H1 (cell line): ENCODE data around the gene ARHGAP42. TPM values are rescaled to one million over a fixed set of nuclear protein-coding genes. Genes with fewer than 3 reads are reported as not detected.

Experiments used
- CTCF ChIA-PET: fragments of 300-600 bp; sonication (Branson Sonifier 250); formaldehyde crosslinking; loops from one replicate; lab custom pipeline; 2021; ENCODE audit not compliant: partially characterized antibody; lab: Charles Lee
- POLR2A ChIA-PET: fragments of 300-600 bp; sonication (Branson Sonifier 250); formaldehyde crosslinking; loops from one replicate; lab custom pipeline; 2021; ENCODE audit warnings: inconsistent platforms; ENCODE audit not compliant: partially characterized antibody; lab: Charles Lee
- DNase-seq, 2 experiments: peaks; one replicate each; pipeline versions ENCODE4 v3.0.0 to v3.0.0-alpha.2; 2010 to 2022; ENCODE audit warnings: low spot score in 2 of 2, low read depth in 1 of 2, mixed read lengths in 1 of 2
- FAIRE-seq: peaks from 2 replicates; lab custom pipeline; 2011; peaks lifted over from hg19 to GRCh38; lab: Jason Lieb, UNC
- H2AFZ ChIP-seq: 2 replicates; pipeline ENCODE4 v1.8.1; 2012; ENCODE audit warnings: low read length, inconsistent platforms
- H2AK5ac ChIP-seq: 2 replicates; pipeline ENCODE4 v1.6.1; 2013; ENCODE audit warnings: low read depth, low read length
- H2BK120ac ChIP-seq: replicated peaks from 2 replicates; pipeline ENCODE3; 2013; ENCODE audit warnings: low read depth, low read length, inconsistent platforms
- H2BK12ac ChIP-seq: 2 replicates; pipeline ENCODE4 v1.6.1; 2013; ENCODE audit warnings: low read depth, low read length
- H2BK15ac ChIP-seq: 2 replicates; pipeline ENCODE4 v1.6.1; 2013; ENCODE audit warnings: low read length
- H2BK20ac ChIP-seq: 2 replicates; pipeline ENCODE4 v1.6.1; 2013; ENCODE audit warnings: low read length
- H2BK5ac ChIP-seq: 2 replicates; pipeline ENCODE4 v1.6.1; 2013; ENCODE audit warnings: low read depth, low read length
- H3K14ac ChIP-seq: 2 replicates; pipeline ENCODE4 v1.6.1; 2013; ENCODE audit warnings: inconsistent platforms; ENCODE audit not compliant: insufficient read length
- H3K18ac ChIP-seq: 2 replicates; pipeline ENCODE4 v1.6.1; 2013; ENCODE audit warnings: low read length; ENCODE audit errors: extremely low read depth
- H3K23ac ChIP-seq: 2 replicates; pipeline ENCODE4 v1.6.1; 2013; ENCODE audit warnings: inconsistent platforms; ENCODE audit not compliant: insufficient read length
- H3K23me2 ChIP-seq: 2 replicates; pipeline ENCODE4 v1.6.1; 2013; ENCODE audit warnings: low read depth, low read length
- H3K27ac ChIP-seq: 2 replicates; pipeline ENCODE4 v1.6.1; 2011; ENCODE audit warnings: low read depth, low read length, inconsistent platforms
- H3K27me3 ChIP-seq, 4 experiments: replicated peaks in 1 of 4; 1 replicate in 1 of 4; 2 replicates in 3 of 4; pipeline versions ENCODE4 v1.6.1 to v1.8.1; 2011 to 2013; ENCODE audit warnings: low read length in 3 of 4, mild to moderate bottlenecking in 3 of 4, inconsistent platforms in 2 of 4, mixed read lengths in 2 of 4, moderate library complexity in 1 of 4; ENCODE audit not compliant: control insufficient read depth in 3 of 4, insufficient read depth in 3 of 4; ENCODE audit errors: extremely low read depth in 1 of 4
- H3K36me3 ChIP-seq, 4 experiments: 2 replicates each; pipeline versions ENCODE4 v1.6.1 to v1.8.1; 2011 to 2013; ENCODE audit warnings: mild to moderate bottlenecking in 4 of 4, low read length in 3 of 4, moderate library complexity in 2 of 4, control low read depth in 1 of 4, inconsistent platforms in 1 of 4; ENCODE audit not compliant: insufficient read depth in 4 of 4, control insufficient read depth in 2 of 4
- H3K4ac ChIP-seq: replicated peaks from 2 replicates; pipeline ENCODE3; 2013; ENCODE audit warnings: low read length, low read depth, mixed read lengths, inconsistent platforms; ENCODE audit not compliant: insufficient read length
- H3K4me1 ChIP-seq, 4 experiments: replicated peaks in 1 of 4; 1 replicate in 1 of 4; 2 replicates in 3 of 4; pipeline versions ENCODE4 v1.6.1 to v1.8.1; 2011 to 2013; ENCODE audit warnings: low read length in 3 of 4, inconsistent platforms in 2 of 4, mixed read lengths in 1 of 4; ENCODE audit not compliant: insufficient read depth in 4 of 4, control insufficient read depth in 3 of 4
- H3K4me2 ChIP-seq, 2 experiments: 2 replicates each; pipeline versions ENCODE4 v1.6.1 to v1.8.1; 2011 to 2013; ENCODE audit warnings: low read depth in 2 of 2, low read length in 2 of 2, control low read depth in 1 of 2, inconsistent platforms in 1 of 2, mild to moderate bottlenecking in 1 of 2; ENCODE audit not compliant: insufficient read depth in 1 of 2
- H3K4me3 ChIP-seq, 4 experiments: fragments of 200-600, 300-600 bp in 1 of 4; sonication (generic), shearing (Covaris generic), sonication (Bioruptor Twin) in 1 of 4; 2 replicates each; pipeline versions ENCODE4 v1.5.1 to v1.8.1; 2011 to 2016; ENCODE audit warnings: low read length in 4 of 4, low read depth in 3 of 4, control low read depth in 2 of 4, inconsistent platforms in 2 of 4, mild to moderate bottlenecking in 2 of 4, mixed read lengths in 1 of 4, moderate library complexity in 1 of 4; ENCODE audit not compliant: insufficient read depth in 2 of 4; ENCODE audit errors: extremely low read depth in 1 of 4
- H3K56ac ChIP-seq: replicated peaks from 2 replicates; pipeline ENCODE3; 2013; ENCODE audit warnings: low read depth, mild to moderate bottlenecking, mixed read lengths, low read length, inconsistent platforms; ENCODE audit not compliant: insufficient read length
- H3K79me1 ChIP-seq: 2 replicates; pipeline ENCODE4 v1.6.1; 2013; ENCODE audit warnings: low read depth, low read length, control low read depth
- H3K79me2 ChIP-seq, 2 experiments: 2 replicates each; pipeline versions ENCODE4 v1.6.1 to v1.8.1; 2012 to 2013; ENCODE audit warnings: low read length in 2 of 2, mild to moderate bottlenecking in 2 of 2, inconsistent platforms in 1 of 2; ENCODE audit not compliant: insufficient read depth in 2 of 2, control insufficient read depth in 1 of 2
- H3K9ac ChIP-seq, 4 experiments: replicated peaks in 1 of 4; 1 replicate in 1 of 4; 2 replicates in 3 of 4; pipeline versions ENCODE4 v1.6.1 to v1.8.1; 2011 to 2013; ENCODE audit warnings: low read depth in 3 of 4, low read length in 3 of 4, control low read depth in 2 of 4, mild to moderate bottlenecking in 2 of 4, moderate library complexity in 2 of 4, inconsistent platforms in 1 of 4; ENCODE audit errors: extremely low read depth in 1 of 4
- H3K9me3 ChIP-seq, 2 experiments: 2 replicates each; pipeline versions ENCODE4 v1.6.1 to v1.8.1; 2012 to 2013; ENCODE audit warnings: mild to moderate bottlenecking in 2 of 2, moderate library complexity in 2 of 2, control low read depth in 1 of 2, inconsistent platforms in 1 of 2, low read depth in 1 of 2, low read length in 1 of 2, mixed read lengths in 1 of 2; ENCODE audit not compliant: insufficient read depth in 2 of 2
- H4K20me1 ChIP-seq, 2 experiments: replicated peaks in 1 of 2; 2 replicates each; pipeline versions ENCODE3 to v1.8.1; 2011 to 2013; ENCODE audit warnings: inconsistent platforms in 2 of 2, low read length in 2 of 2, mild to moderate bottlenecking in 1 of 2; ENCODE audit not compliant: insufficient read depth in 2 of 2, control insufficient read depth in 1 of 2
- H4K5ac ChIP-seq: 2 replicates; pipeline ENCODE4 v1.6.1; 2013; ENCODE audit warnings: low read length, low read depth, mixed read lengths, inconsistent platforms; ENCODE audit not compliant: insufficient read length
- H4K8ac ChIP-seq: 2 replicates; pipeline ENCODE4 v1.8.0; 2013; ENCODE audit warnings: mild to moderate bottlenecking, moderate library complexity, low read length, inconsistent platforms; ENCODE audit not compliant: insufficient read depth; ENCODE audit errors: extremely low read depth
- H4K91ac ChIP-seq: replicated peaks from 2 replicates; pipeline ENCODE3; 2013; ENCODE audit warnings: low read length, mixed read lengths, inconsistent platforms; ENCODE audit not compliant: insufficient read length
- FOSL1 ChIP-seq: IDR thresholded peaks from 2 replicates; pipeline ENCODE4 v1.6.1; 2011; ENCODE audit warnings: mild to moderate bottlenecking, low read depth, low read length, moderate library complexity; ENCODE audit not compliant: insufficient read depth
- GABPA ChIP-seq: IDR thresholded peaks from 2 replicates; pipeline ENCODE4 v1.6.1; 2011; ENCODE audit warnings: mild to moderate bottlenecking, low read length, moderate library complexity, borderline replicate concordance; ENCODE audit not compliant: insufficient read depth
- KDM1A ChIP-seq: fragments of 200-600, 300-600 bp; sonication (generic); IDR thresholded peaks from 2 replicates; pipeline ENCODE4 v1.7.1; 2016; ENCODE audit warnings: mild to moderate bottlenecking, low read length, borderline replicate concordance
- KDM5A ChIP-seq: fragments of 200-600 bp; IDR thresholded peaks from 2 replicates; pipeline ENCODE4 v1.7.1; 2012; ENCODE audit warnings: mild to moderate bottlenecking, low read length, inconsistent platforms, mixed read lengths
- RAD21 ChIP-seq, 2 experiments: IDR thresholded peaks in 1 of 2; conservative IDR thresholded peaks in 1 of 2; 2 replicates each; pipeline ENCODE4 v1.6.1; 2011; ENCODE audit warnings: low read depth in 2 of 2, low read length in 2 of 2, improper control_type of control experiment in 1 of 2, inconsistent platforms in 1 of 2, mild to moderate bottlenecking in 1 of 2, moderate library complexity in 1 of 2
- SIX5 ChIP-seq: IDR thresholded peaks from 2 replicates; pipeline ENCODE4 v1.6.1; 2011; ENCODE audit warnings: mild to moderate bottlenecking, low read depth, low read length
- SP1 ChIP-seq: IDR thresholded peaks from 2 replicates; pipeline ENCODE4 v1.6.1; 2011; ENCODE audit warnings: low read depth, low read length
- SP2 ChIP-seq: IDR thresholded peaks from 2 replicates; pipeline ENCODE4 v1.6.1; 2012; ENCODE audit warnings: mild to moderate bottlenecking, low read length, inconsistent platforms
- SP4 ChIP-seq: IDR thresholded peaks from 2 replicates; pipeline ENCODE4 v1.6.1; 2012; ENCODE audit warnings: low read length, inconsistent platforms
- SRF ChIP-seq: IDR thresholded peaks from 2 replicates; pipeline ENCODE4 v1.6.1; 2011; ENCODE audit warnings: mild to moderate bottlenecking, low read depth, low read length, moderate library complexity
- TAF1 ChIP-seq: IDR thresholded peaks from 2 replicates; pipeline ENCODE4 v1.6.1; 2011; ENCODE audit warnings: mild to moderate bottlenecking, low read depth, low read length
- YY1 ChIP-seq: IDR thresholded peaks from 2 replicates; pipeline ENCODE4 v1.6.1; 2011; ENCODE audit warnings: low read depth, mild to moderate bottlenecking, low read length
- ZNF274 ChIP-seq: IDR thresholded peaks from 2 replicates; pipeline ENCODE4 v1.7.0; 2012; ENCODE audit warnings: low read length, borderline replicate concordance; ENCODE audit errors: extremely low read depth
- WGBS, 2 experiments: shearing (Covaris generic) in 1 of 2; methylation state at CpG; one replicate each; pipeline versions ENCODE4 v1.1.6 to v1.1.7; 2013 to 2015; ENCODE audit warnings: low lambda C conversion rate in 2 of 2, mixed read lengths in 2 of 2, inconsistent platforms in 1 of 2, low coverage in 1 of 2, missing lambda C conversion rate in 1 of 2; ENCODE audit not compliant: insufficient replicate concordance in 2 of 2, insufficient coverage in 1 of 2, insufficient read length in 1 of 2; ENCODE audit errors: extremely low coverage in 1 of 2, missing lambda C conversion rate in 1 of 2; 5-methylcytosine and 5-hydroxymethylcytosine counted together
- polyA plus RNA-seq, 7 experiments: library from polyadenylated mRNA; depleted of rRNA in 3 of 7; stranded (reverse) in 5 of 7; unstranded in 2 of 7; fragments of >200 nt in 5 of 7; fragments of 200-250 nt in 2 of 7; gene quantifications; 1 replicate in 5 of 7; 2 replicates in 1 of 7; 4 replicates in 1 of 7; pipeline versions ENCODE4 v1.2.1 to v1.2.3, GENCODE V29; 2011 to 2013; ENCODE audit warnings: missing spikeins in 2 of 7, mixed read lengths in 2 of 7
- total RNA-seq: library from RNA; stranded (reverse); fragmentation: NEBNext Ultra II Directional; extraction: Animal tissue kit (Norgen Biotek cat#: 25700); gene quantifications from 2 replicates; pipeline ENCODE4 v1.2.1, GENCODE V29; 2021
- TF ChIP-seq, protein P1 (sequence below): IDR thresholded peaks from 2 replicates; pipeline ENCODE4 v1.6.1; 2011; ENCODE audit warnings: low read depth, mild to moderate bottlenecking, low read length; ENCODE audit not compliant: insufficient read depth

ARHGAP42 gene
- total and polyA plus RNA-seq, 2 of the 8 experiments (the other 6 are each of a cell fraction or from before 2014, with no cell fraction given): 22.2 to 33.5 TPM

DNA sequence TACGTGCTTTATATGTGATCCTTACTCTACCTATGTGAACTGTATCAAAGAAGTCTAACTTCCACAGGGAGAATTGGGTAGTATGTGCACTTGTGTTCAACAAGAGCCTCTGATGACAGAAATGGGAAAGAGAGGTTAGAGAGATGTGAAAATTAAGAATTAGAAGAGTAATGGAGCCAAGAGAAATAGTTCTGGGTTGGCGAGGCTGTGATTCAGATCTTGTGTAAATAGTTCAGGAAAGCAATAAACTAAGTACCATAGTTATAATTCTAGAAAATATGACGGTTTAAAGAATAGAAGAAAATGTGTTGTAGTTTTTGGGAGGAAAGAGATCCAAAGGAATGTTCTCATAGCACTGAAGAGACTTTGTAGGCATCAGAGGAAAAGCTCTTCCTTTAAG, 112.4 kb downstream of the ARHGAP42 start:
- H4K5ac ChIP-seq: no peak overlapping the region
- no peak overlapping the region for H2AK5ac ChIP-seq
- no peak overlapping the region for H2BK12ac ChIP-seq
- no peak overlapping the region for H3K4me2 ChIP-seq
- no peak overlapping the region for H2AFZ ChIP-seq
- ChIA-PET POLR2A (no interaction called here), CTCF (interaction anchor here (0.6 kb wide), 1 partner anchor 118 kb away, joined by 3 read pairs; no protein-coding TSS in a partner anchor)
- no peaks in the 10 kb centered on the region for H3K9me3 ChIP-seq
- H3K27me3 ChIP-seq: no peaks in the 10 kb centered on the region
- H2BK5ac ChIP-seq: no peak overlapping the region
- H3K56ac ChIP-seq: no peak overlapping the region
- no peak overlapping the region for H3K14ac ChIP-seq
- FAIRE-seq: no peak
- H3K4ac ChIP-seq: no peak overlapping the region
- DNase-seq: no peak
- 96% methylated on average over 3 of the region's 3 CpGs; no CpG with 5 or more reads in 1 of the 2 experiments for WGBS, 2 experiments
- no peak overlapping the region for H4K91ac ChIP-seq
- H3K36me3 ChIP-seq: peaks cover 0 to 6% (median 1%) of the 10 kb centered on the region in 4 experiments; a peak in 3 of 8 replicates
- H3K4me3 ChIP-seq: no peak overlapping the region
- H4K8ac ChIP-seq: no peak overlapping the region
- H3K79me1 ChIP-seq: no peaks in the 10 kb centered on the region
- peaks cover 0 to 1% (median under 1%) of the 10 kb centered on the region in 4 experiments; a peak in 1 of 7 replicates for H3K4me1 ChIP-seq
- H2BK120ac ChIP-seq: no peak overlapping the region
- no peaks in the 10 kb centered on the region for H3K23me2 ChIP-seq
- H2BK20ac ChIP-seq: no peak overlapping the region
- H3K23ac ChIP-seq: no peak overlapping the region
- H4K20me1 ChIP-seq: no peaks in the 10 kb centered on the region
- no peak overlapping the region for H3K9ac ChIP-seq
- H3K27ac ChIP-seq: no peak overlapping the region
- H3K79me2 ChIP-seq: peaks cover 0 to 30% of the 10 kb centered on the region in 2 experiments; a peak in 2 of 4 replicates
- H3K18ac ChIP-seq: no peak overlapping the region
- H2BK15ac ChIP-seq: no peak overlapping the region
- no peak for TF ChIP-seq SP2
- TF ChIP-seq SRF: no peak
- no peak for TF ChIP-seq GABPA
- no peak for TF ChIP-seq KDM5A
- no peak for TF ChIP-seq SIX5
- no peak for TF ChIP-seq TAF1
- no peak for TF ChIP-seq SP4
- TF ChIP-seq, protein P1, sequence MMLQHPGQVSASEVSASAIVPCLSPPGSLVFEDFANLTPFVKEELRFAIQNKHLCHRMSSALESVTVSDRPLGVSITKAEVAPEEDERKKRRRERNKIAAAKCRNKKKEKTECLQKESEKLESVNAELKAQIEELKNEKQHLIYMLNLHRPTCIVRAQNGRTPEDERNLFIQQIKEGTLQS: no peak
- no peak for TF ChIP-seq SP1
- TF ChIP-seq YY1: no peak
- TF ChIP-seq RAD21 (IDR thresholded peaks at IDR 0.05 in 1 of 2, conservative IDR thresholded peaks at IDR 0.05 in 1 of 2; ENCODE audit: low read depth in 2 of 2, low read length in 2 of 2): no peak
- no peak for TF ChIP-seq FOSL1
- TF ChIP-seq ZNF274: no peak
- TF ChIP-seq KDM1A: no peak
